Naive thymus-derived CD4-positive, alpha-beta T cell (primary cell): ENCODE results near the gene SPIN2A. TPM values are rescaled to one million over a fixed set of nuclear protein-coding genes. Genes with fewer than 3 reads are reported as not detected.
A peak's percentile ranks its signal among the peaks of the same experiment; 100 is the strongest.
"Not testable (repeated sequence)": the region's sequence is repeated elsewhere in the genome, so short reads cannot be mapped to it uniquely, and the experiment has no call there.

Experiments used
- ATAC-seq: fragments of 150-1000 bp; cut with Tn5 transposase; 2 replicates; pipeline ENCODE4 v1.10.0; 2021; ENCODE audit warnings: mild to moderate bottlenecking, moderate library complexity
- CTCF ChIA-PET: fragments of 350-600 bp; sonication (Branson Sonifier 250); formaldehyde crosslinking; loops from one replicate; lab custom pipeline; 2021; ENCODE audit warnings: antibody characterized with exemption; lab: Charles Lee
- POLR2A ChIA-PET: fragments of 350-600 bp; sonication (Branson Sonifier 250); formaldehyde crosslinking; loops from one replicate; lab custom pipeline; 2021; ENCODE audit warnings: antibody characterized with exemption, inconsistent platforms; lab: Charles Lee
- DNase-seq, 9 donors: peaks; one replicate each; pipeline versions ENCODE4 v3.0.0 to v3.0.0-alpha.2; 2020 to 2022; ENCODE audit warnings: mixed read lengths in 1 of 9
- H3K27ac ChIP-seq: one replicate; pipeline ENCODE4 v1.7.0; 2013; ENCODE audit warnings: mild to moderate bottlenecking, low read depth, low read length, moderate library complexity
- H3K27me3 ChIP-seq, 2 donors: one replicate each; pipeline ENCODE4 v1.7.0; 2013; ENCODE audit warnings: low read length in 2 of 2, mild to moderate bottlenecking in 2 of 2, moderate library complexity in 2 of 2; ENCODE audit not compliant: control insufficient read depth in 2 of 2, insufficient read depth in 2 of 2
- H3K36me3 ChIP-seq, 3 experiments: 1 replicate in 2 of 3; 2 replicates in 1 of 3; pipeline ENCODE4 v1.7.0; 2013; ENCODE audit warnings: low read length in 3 of 3, mild to moderate bottlenecking in 3 of 3, moderate library complexity in 1 of 3; ENCODE audit not compliant: insufficient read depth in 3 of 3, control insufficient read depth in 2 of 3
- H3K4me1 ChIP-seq, 2 donors: one replicate each; pipeline ENCODE4 v1.7.0; 2013; ENCODE audit warnings: low read length in 2 of 2, mild to moderate bottlenecking in 2 of 2, moderate library complexity in 1 of 2; ENCODE audit not compliant: control insufficient read depth in 2 of 2, insufficient read depth in 2 of 2
- H3K4me3 ChIP-seq: 2 replicates; pipeline ENCODE4 v1.7.0; 2013; ENCODE audit warnings: mild to moderate bottlenecking, low read length
- H3K9me3 ChIP-seq, 3 experiments: 1 replicate in 2 of 3; 2 replicates in 1 of 3; pipeline ENCODE4 v1.7.0; 2013; ENCODE audit warnings: low read length in 3 of 3; ENCODE audit not compliant: control insufficient read depth in 2 of 3
- H3K27ac Mint-ChIP-seq, 9 donors: one replicate each; pipeline ENCODE4 v1.8.0; 2020 to 2022; ENCODE audit warnings: mixed read lengths in 9 of 9, mild to moderate bottlenecking in 8 of 9, moderate library complexity in 5 of 9, inconsistent platforms in 2 of 9
- H3K27me3 Mint-ChIP-seq, 5 donors: one replicate each; pipeline ENCODE4 v1.8.0; 2021 to 2022; ENCODE audit warnings: mixed read lengths in 5 of 5, mild to moderate bottlenecking in 1 of 5
- H3K36me3 Mint-ChIP-seq, 5 donors: one replicate each; pipeline ENCODE4 v1.8.0; 2020 to 2022; ENCODE audit warnings: mixed read lengths in 5 of 5, mild to moderate bottlenecking in 3 of 5, inconsistent platforms in 1 of 5
- H3K4me1 Mint-ChIP-seq, 7 donors: one replicate each; pipeline ENCODE4 v1.8.0; 2020 to 2022; ENCODE audit warnings: mixed read lengths in 7 of 7, mild to moderate bottlenecking in 3 of 7, inconsistent platforms in 1 of 7
- H3K4me3 Mint-ChIP-seq, 10 donors: one replicate each; pipeline ENCODE4 v1.8.0; 2020 to 2022; ENCODE audit warnings: mild to moderate bottlenecking in 10 of 10, mixed read lengths in 10 of 10, moderate library complexity in 6 of 10, inconsistent platforms in 2 of 10
- H3K9me3 Mint-ChIP-seq, 11 donors: one replicate each; pipeline ENCODE4 v1.8.0; 2020 to 2022; ENCODE audit warnings: mixed read lengths in 11 of 11, mild to moderate bottlenecking in 4 of 11, inconsistent platforms in 1 of 11, moderate library complexity in 1 of 11
- intact Hi-C, 2 donors: fragments of 100-400 bp; cut with micrococcal nuclease; formaldehyde crosslinking; loops; one replicate each; pipeline ENCODE4 v1.15.1; 2023
- polyA plus RNA-seq, 2 donors: library from polyadenylated mRNA; unstranded; fragments of 300-500 nt; fragmentation: Illumina TruSeq; gene quantifications; one replicate each; pipeline ENCODE4 v1.2.3, GENCODE V29; 2021
- total RNA-seq, 6 experiments: library from RNA in 5 of 6; stranded (reverse) in 5 of 6; gene quantifications; 1 replicate in 5 of 6; 2 replicates in 1 of 6; pipeline ENCODE4 v1.2.3 and lab custom pipeline; 2021 to 2026

The SPIN2A gene
- total and polyA plus RNA-seq, 7 experiments from 2014 or later, result 0.09 to 2.5 (median 1.1) TPM; not detected in 1

GRCh38 chrX:57104921-57105398 lies 32.2 kb downstream of the SPIN2A start:
- Histone ChIP-seq H3K27me3 (no peaks in the 10 kb centered on the region), H3K9me3 (no peaks in the 10 kb centered on the region), H3K4me3 (no peak overlapping the region), H3K27ac (no peak overlapping the region), H3K36me3 (peaks cover 0 to 5% (median 0%) of the 10 kb centered on the region in 3 experiments), H3K4me1 (no peaks in the 10 kb centered on the region)
- ChIA-PET POLR2A (no interaction called here), CTCF (no interaction called here)
- no peak for DNase-seq
- H3K9me3 Mint-ChIP-seq, result peaks cover 0 to 24% (median 7%) of the 10 kb centered on the region in 11 donors
- no peak overlapping the region for H3K4me3 Mint-ChIP-seq
- peaks cover 7 to 49% (median 21%) of the 10 kb centered on the region in 5 donors for H3K36me3 Mint-ChIP-seq
- H3K4me1 Mint-ChIP-seq, result peaks cover 0 to 6% (median 0%) of the 10 kb centered on the region in 7 donors
- intact Hi-C loops, result no loop called here
- no peak overlapping the region for H3K27ac Mint-ChIP-seq
- ATAC-seq, result no peak
- H3K27me3 Mint-ChIP-seq, result no peaks in the 10 kb centered on the region

- Histone ChIP-seq H3K4me3 (no peak overlapping the region), H3K9me3 (no peaks in the 10 kb centered on the region), H3K27ac (no peak overlapping the region), H3K36me3 (peaks cover 0 to 5% (median 0%) of the 10 kb centered on the region in 3 experiments), H3K27me3 (no peaks in the 10 kb centered on the region), H3K4me1 (no peaks in the 10 kb centered on the region)
- peaks cover 4 to 52% (median 24%) of the 10 kb centered on the region in 5 donors for H3K36me3 Mint-ChIP-seq
- H3K4me1 Mint-ChIP-seq, result peaks cover 0 to 6% (median 0%) of the 10 kb centered on the region in 7 donors
- H3K27ac Mint-ChIP-seq, result no peak overlapping the region
- H3K4me3 Mint-ChIP-seq, result no peak overlapping the region
- H3K27me3 Mint-ChIP-seq, result no peaks in the 10 kb centered on the region
- intact Hi-C loops, result no loop called here
- POLR2A ChIA-PET, result no interaction called here
- peaks cover 0 to 30% (median 12%) of the 10 kb centered on the region in 11 donors for H3K9me3 Mint-ChIP-seq
- CTCF ChIA-PET, result no interaction called here
- ATAC-seq, result no peak
- no peak for DNase-seq
These were observed 32.8 kb downstream of the SPIN2A start for GRCh38 chrX:57104406-57104805.

GRCh38 chrX:57103489-57103888 lies 33.7 kb downstream of the SPIN2A start:
- Mint-ChIP-seq H3K27me3 (no peaks in the 10 kb centered on the region), H3K36me3 (peaks cover 6 to 52% (median 27%) of the 10 kb centered on the region in 5 donors), H3K4me3 (no peak overlapping the region), H3K27ac (no peak overlapping the region), H3K4me1 (peaks cover 0 to 6% (median 0%) of the 10 kb centered on the region in 7 donors), H3K9me3 (peaks cover 0 to 39% (median 12%) of the 10 kb centered on the region in 11 donors)
- POLR2A ChIA-PET, result no interaction called here
- H3K27ac ChIP-seq, result no peak overlapping the region
- no peaks in the 10 kb centered on the region for H3K27me3 ChIP-seq
- ATAC-seq, result no peak
- no peaks in the 10 kb centered on the region for H3K9me3 ChIP-seq
- peaks cover 0 to 5% (median 0%) of the 10 kb centered on the region in 3 experiments for H3K36me3 ChIP-seq
- DNase-seq, result no peak
- no peaks in the 10 kb centered on the region for H3K4me1 ChIP-seq
- intact Hi-C loops, result no loop called here
- H3K4me3 ChIP-seq, result no peak overlapping the region
- CTCF ChIA-PET, result no interaction called here

- H3K36me3 ChIP-seq, intact Hi-C loops, H3K4me3 ChIP-seq, H3K9me3 ChIP-seq, CTCF ChIA-PET, ATAC-seq, H3K27ac ChIP-seq, H3K27me3 Mint-ChIP-seq, POLR2A ChIA-PET, H3K4me1 ChIP-seq, H3K4me1 Mint-ChIP-seq, H3K4me3 Mint-ChIP-seq, H3K27me3 ChIP-seq: not testable (repeated sequence)
- Mint-ChIP-seq H3K9me3 (peaks cover 0 to 39% (median 15%) of the 10 kb centered on the region in 11 donors), H3K36me3 (peaks cover 6 to 53% (median 32%) of the 10 kb centered on the region in 5 donors), H3K27ac (peak overlapping the region in 2 of 9 donors; percentile 24 to 33)
- peak in 3 of 9 donors; percentile 3 to 11 (median 3) for DNase-seq
These were observed 34.3 kb downstream of the SPIN2A start for GRCh38 chrX:57102918-57103317.

Other genes with a start within 250 kb of the SPIN2A start
- 10 to 100 TPM in 4 of 5 experiments, 1 to 10 TPM in 1; 8.8 to 24.2 (median 13.5) TPM for gene SPIN3, start 141.9 kb downstream of the SPIN2A start, total RNA-seq
- 1 to 10 TPM; 4.4 to 5.2 TPM for gene SPIN3, start 141.9 kb downstream of the SPIN2A start, polyA plus RNA-seq
- 10 to 100 TPM in 4 of 5 experiments, 1 to 10 TPM in 1; 9.0 to 19.7 (median 14.0) TPM for gene SPIN2B, start 15.8 kb downstream of the SPIN2A start, total RNA-seq
- gene SPIN2B, start 15.8 kb downstream of the SPIN2A start, polyA plus RNA-seq, result 10 to 100 TPM; 19.7 to 24.0 TPM
- gene FAAH2, start 149.3 kb upstream of the SPIN2A start, total RNA-seq, result 10 to 100 TPM in 2 of 5 experiments, 1 to 10 TPM in 3; 7.5 to 12.6 (median 9.7) TPM
- gene FAAH2, start 149.3 kb upstream of the SPIN2A start, polyA plus RNA-seq, result 10 to 100 TPM; 16.7 to 16.9 TPM